Right atrium auricular region (tissue), 2 donors: ENCODE results near the gene GLT8D2. TPM values are rescaled to one million over a fixed set of nuclear protein-coding genes. Genes with fewer than 3 reads are reported as not detected.
"Not testable (repeated sequence)": the region's sequence is repeated elsewhere in the genome, so short reads cannot be mapped to it uniquely, and the experiment has no call there.

Experiments
- DNase-seq: peaks from one replicate; pipeline ENCODE4 v3.0.0-alpha.2; 2019; ENCODE audit warnings: low spot score
- H3K27ac ChIP-seq, 2 donors: fragments of 200-600 bp; sonication (generic); 1 replicate in 1 of 2; 2 replicates in 1 of 2; pipeline ENCODE4 v1.5.1; 2016 to 2019
- H3K27me3 ChIP-seq, 2 donors: fragments of 200-600 bp; sonication (generic); one replicate each; pipeline versions ENCODE4 v1.5.1 to v1.6.0; 2017 to 2019
- H3K36me3 ChIP-seq: fragments of 200-600 bp; sonication (generic); one replicate; pipeline ENCODE4 v1.5.1; 2016
- H3K4me1 ChIP-seq, 2 donors: fragments of 200-600 bp; sonication (generic); one replicate each; pipeline versions ENCODE4 v1.5.1 to v1.6.0; 2017 to 2019
- H3K4me3 ChIP-seq, 2 donors: fragments of 200-600 bp; sonication (generic); 1 replicate in 1 of 2; 2 replicates in 1 of 2; pipeline ENCODE4 v1.5.1; 2017 to 2019; ENCODE audit warnings: mild to moderate bottlenecking in 1 of 2, moderate library complexity in 1 of 2
- H3K9me3 ChIP-seq, 2 donors: fragments of 200-600 bp; sonication (generic); one replicate each; pipeline ENCODE4 v1.5.1; 2019
- CTCF ChIP-seq, 2 donors: fragments of 200-600 bp; sonication (generic); IDR thresholded peaks; one replicate each; pipeline ENCODE4 v1.5.1; 2019; ENCODE audit warnings: antibody characterized with exemption in 2 of 2
- total RNA-seq, 2 donors: library from RNA; depleted of rRNA; stranded (reverse); fragments of >200 nt; gene quantifications; one replicate each; pipeline ENCODE4 v1.1.0, GENCODE V29; 2016

GLT8D2 gene
- total RNA-seq, 2 donors from 2014 or later: 5.6 to 9.9 TPM

GRCh38 chr12:104042580-104042979 is 7.4 kb downstream of the GLT8D2 start:
- Histone ChIP-seq H3K9me3 (no peaks in the 10 kb centered on the region), H3K27me3 (no peaks in the 10 kb centered on the region), H3K36me3 (no peaks in the 10 kb centered on the region), H3K4me1 (peaks cover 0 to 14% of the 10 kb centered on the region in 2 donors), H3K27ac (no peak overlapping the region), H3K4me3 (no peak overlapping the region)
- DNase-seq: no peak
- TF ChIP-seq CTCF (IDR thresholded peaks at IDR 0.05): no peak

DNA sequence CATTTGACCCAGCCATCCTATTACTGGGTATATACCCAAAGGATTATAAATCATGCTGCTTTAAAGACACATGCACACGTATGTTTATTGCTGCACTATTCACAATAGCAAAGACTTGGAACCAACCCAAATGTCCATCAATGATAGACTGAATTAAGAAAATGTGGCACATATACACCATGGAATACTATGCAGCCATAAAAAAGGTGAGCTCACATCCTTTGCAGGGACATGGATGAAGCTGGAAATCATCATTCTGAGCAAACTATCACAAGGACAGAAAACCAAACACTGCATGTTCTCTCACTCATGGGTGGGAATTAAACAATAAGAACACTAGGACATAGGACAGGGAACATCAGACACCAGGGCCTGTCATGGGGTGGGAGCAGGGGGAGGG is 10.2 kb downstream of the GLT8D2 start:
- not testable (repeated sequence) for H3K4me1 ChIP-seq, H3K36me3 ChIP-seq, H3K4me3 ChIP-seq, H3K27me3 ChIP-seq, H3K27ac ChIP-seq, H3K9me3 ChIP-seq, DNase-seq

- not testable (repeated sequence) for H3K4me3 ChIP-seq
These were observed 13.8 kb downstream of the GLT8D2 start for GRCh38 chr12:104036143-104036542.

GRCh38 chr12:104030596-104030995 is 19.4 kb downstream of the GLT8D2 start:
- not testable (repeated sequence) for H3K27ac ChIP-seq, H3K4me3 ChIP-seq, H3K4me1 ChIP-seq, H3K9me3 ChIP-seq, H3K27me3 ChIP-seq, DNase-seq, H3K36me3 ChIP-seq

More at GRCh38 chr12:104036143-104036542, 13.8 kb downstream of the GLT8D2 start:
- not testable (repeated sequence) for DNase-seq, H3K36me3 ChIP-seq, H3K27me3 ChIP-seq, H3K27ac ChIP-seq, H3K9me3 ChIP-seq, H3K4me1 ChIP-seq

GRCh38 chr12:104026841-104027599 is 23.0 kb downstream of the GLT8D2 start:
- peaks cover 0 to 6% of the 10 kb centered on the region in 2 donors for H3K4me1 ChIP-seq
- H3K27me3 ChIP-seq: no peaks in the 10 kb centered on the region
- H3K36me3 ChIP-seq: no peaks in the 10 kb centered on the region
- no peak for DNase-seq
- TF ChIP-seq CTCF (IDR thresholded peaks at IDR 0.05): no peak
- H3K4me3 ChIP-seq: no peak overlapping the region
- no peak overlapping the region for H3K27ac ChIP-seq
- peaks cover 0 to 4% of the 10 kb centered on the region in 2 donors for H3K9me3 ChIP-seq

DNA sequence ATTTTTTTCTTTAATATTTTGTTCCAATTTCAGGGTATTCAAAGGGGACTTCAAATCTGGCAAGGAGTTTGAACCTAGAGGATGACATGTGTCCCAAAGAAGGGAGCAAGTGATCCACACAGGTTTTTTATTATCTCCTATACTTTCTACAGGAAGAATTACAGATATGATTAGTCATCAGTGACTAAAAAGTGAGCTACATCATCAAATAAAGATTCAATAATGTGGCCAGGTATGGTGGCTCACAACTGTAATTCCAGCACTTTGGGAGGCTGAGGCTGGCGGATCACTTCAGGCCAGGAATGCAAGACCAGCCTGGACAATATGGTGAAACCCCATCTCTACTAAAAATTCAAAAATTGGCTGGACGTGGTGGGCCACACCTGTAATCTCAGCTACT is 24.2 kb downstream of the GLT8D2 start:
- Histone ChIP-seq H3K4me1 (peaks cover 0 to 6% of the 10 kb centered on the region in 2 donors), H3K36me3 (no peaks in the 10 kb centered on the region)

DNA sequence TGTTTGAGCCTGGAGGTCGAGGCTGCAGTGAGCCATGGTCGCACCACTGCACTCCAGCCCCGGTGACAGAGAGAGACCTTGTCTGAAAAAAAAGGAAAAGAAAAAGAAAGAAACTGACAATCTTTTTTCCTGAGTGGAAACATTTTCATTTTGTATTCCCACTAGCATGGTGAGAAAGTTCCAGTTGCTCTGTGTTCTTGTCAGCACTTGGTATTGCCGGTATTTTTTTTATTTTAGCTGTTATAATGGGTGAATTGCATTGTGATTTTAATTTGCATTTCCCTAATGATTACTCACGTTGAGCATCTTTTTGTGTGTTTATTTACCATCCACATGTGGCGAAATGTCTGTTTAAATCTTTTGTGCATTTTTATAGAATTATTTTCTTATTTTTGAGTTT is 25.6 kb downstream of the GLT8D2 start:
- Histone ChIP-seq H3K36me3 (no peaks in the 10 kb centered on the region), H3K27ac (no peak overlapping the region), H3K4me1 (peaks cover 0 to 6% of the 10 kb centered on the region in 2 donors), H3K27me3 (no peaks in the 10 kb centered on the region), H3K9me3 (peaks cover 0 to 4% of the 10 kb centered on the region in 2 donors), H3K4me3 (no peak overlapping the region)
- DNase-seq: no peak
- no peak for TF ChIP-seq CTCF (IDR thresholded peaks at IDR 0.05)

More for the DNA sequence above, 24.2 kb downstream of the GLT8D2 start:
- no peak for TF ChIP-seq CTCF (IDR thresholded peaks at IDR 0.05)
- no peak overlapping the region for H3K27ac ChIP-seq
- peaks cover 0 to 4% of the 10 kb centered on the region in 2 donors for H3K9me3 ChIP-seq
- no peak for DNase-seq
- H3K27me3 ChIP-seq: no peaks in the 10 kb centered on the region
- no peak overlapping the region for H3K4me3 ChIP-seq
